PC-3 (cell line): ENCODE results near the gene SYNE1. TPM values are rescaled to one million over a fixed set of nuclear protein-coding genes. Genes with fewer than 3 reads are reported as not detected.
"Not testable (repeated sequence)": the region's sequence is repeated elsewhere in the genome, so short reads cannot be mapped to it uniquely, and the experiment has no call there.

ENCODE experiments used
- ATAC-seq: fragments of 200-7000 bp; cut with Tn5 transposase; 2 replicates; pipeline ENCODE4 v1.9.1; 2020; ENCODE audit warnings: mild to moderate bottlenecking, moderate library complexity
- Bru-seq: library from RNA; stranded (reverse); fragments of 400-500 nt; gene quantifications from one replicate; lab custom pipeline; 2021; lab: Mats Ljungman, UMichigan
- BruChase-seq, 2 experiments: library from RNA; stranded (reverse); fragments of 400-500 nt; gene quantifications; one replicate each; lab custom pipeline; 2021; lab: Mats Ljungman, UMichigan
- BruUV-seq: library from RNA; stranded (reverse); fragments of 400-500 nt; replicated peaks from 2 replicates; lab custom pipeline; 2021; lab: Mats Ljungman, UMichigan
- CTCF ChIA-PET: fragments of 300-600 bp; sonication (Branson Sonifier 250); formaldehyde crosslinking; loops from one replicate; lab custom pipeline; 2022; ENCODE audit warnings: antibody characterized with exemption; lab: Charles Lee
- POLR2A ChIA-PET: fragments of 300-600 bp; sonication (Branson Sonifier 250); formaldehyde crosslinking; loops from one replicate; lab custom pipeline; 2022; ENCODE audit warnings: antibody characterized with exemption; ENCODE audit not compliant: unreplicated experiment; lab: Charles Lee
- DNase-seq: peaks from one replicate; pipeline ENCODE4 v3.0.0-alpha.2; 2015
- H2AFZ ChIP-seq: fragments of 300-600 bp; sonication (generic); 2 replicates; pipeline ENCODE4 v1.6.0; 2016; ENCODE audit warnings: antibody characterized with exemption, low read length
- H3F3A ChIP-seq: fragments of 300-600 bp; sonication (generic); one replicate; pipeline ENCODE4 v1.6.0; 2017; ENCODE audit warnings: antibody characterized with exemption, low read length, control low read depth, mild to moderate bottlenecking; ENCODE audit not compliant: unreplicated experiment
- H3K27ac ChIP-seq: fragments of 300-600 bp; sonication (generic); 2 replicates; pipeline ENCODE4 v1.5.1; 2016; ENCODE audit warnings: mild to moderate bottlenecking, low read length
- H3K27me3 ChIP-seq: fragments of 300-600 bp; sonication (generic); 2 replicates; pipeline ENCODE4 v1.6.1; 2016; ENCODE audit warnings: low read length, mixed read lengths
- H3K36me3 ChIP-seq: fragments of 300-600 bp; sonication (generic); 2 replicates; pipeline ENCODE4 v1.6.1; 2016; ENCODE audit warnings: low read depth, mixed run types, low read length, mixed read lengths
- H3K4me1 ChIP-seq: fragments of 300-600 bp; sonication (generic); 2 replicates; pipeline ENCODE4 v1.5.1; 2016; ENCODE audit warnings: low read length; ENCODE audit not compliant: insufficient read depth
- H3K4me2 ChIP-seq: fragments of 300-600 bp; sonication (generic); 2 replicates; pipeline ENCODE4 v1.6.0; 2016; ENCODE audit warnings: low read length
- H3K4me3 ChIP-seq: fragments of 300-600 bp; sonication (generic); 2 replicates; pipeline ENCODE4 v1.5.1; 2016; ENCODE audit warnings: mild to moderate bottlenecking, low read length, mixed read lengths
- H3K79me2 ChIP-seq: fragments of 300-600 bp; sonication (generic); 2 replicates; pipeline ENCODE4 v1.6.1; 2017; ENCODE audit warnings: low read length, mixed read lengths
- H3K9ac ChIP-seq: fragments of 300-600 bp; sonication (generic); 2 replicates; pipeline ENCODE4 v1.6.0; 2016; ENCODE audit warnings: mild to moderate bottlenecking, low read length
- H3K9me2 ChIP-seq: fragments of 300-600 bp; sonication (generic); replicated peaks from 2 replicates; pipeline ENCODE4 v1.6.1; 2016; ENCODE audit warnings: mixed run types, low read length, mixed read lengths
- H3K9me3 ChIP-seq: fragments of 300-600 bp; sonication (generic); 2 replicates; pipeline ENCODE4 v1.6.1; 2016; ENCODE audit warnings: low read length, mixed read lengths
- H4K20me1 ChIP-seq: fragments of 300-600 bp; sonication (generic); 2 replicates; pipeline ENCODE4 v1.6.1; 2016; ENCODE audit warnings: low read length, mixed read lengths
- EZH2 ChIP-seq: fragments of 300-600 bp; sonication (generic); IDR thresholded peaks from one replicate; pipeline ENCODE4 v1.6.1; 2017; ENCODE audit warnings: antibody characterized with exemption, mild to moderate bottlenecking, low read length; ENCODE audit not compliant: unreplicated experiment
- EZH2phosphoT487 ChIP-seq: fragments of 300-600 bp; sonication (generic); IDR thresholded peaks from 2 replicates; pipeline ENCODE4 v1.6.1; 2018; ENCODE audit warnings: mild to moderate bottlenecking, antibody characterized with exemption, low read length, borderline replicate concordance
- intact Hi-C: fragments of 100-400 bp; cut with micrococcal nuclease; formaldehyde crosslinking; loops from 2 replicates; pipeline ENCODE4 v1.9.0; 2023
- long read RNA-seq: library from polyadenylated mRNA; unstranded; transcript quantifications from one replicate; pipeline ENCODE4 v2.0.0, GENCODE V29; 2021; ENCODE audit not compliant: unreplicated experiment
- total RNA-seq: library from RNA; depleted of rRNA; stranded (reverse); fragments of >200 nt; gene quantifications from 2 replicates; pipeline ENCODE4 v1.2.3, GENCODE V29; 2014; rRNA removed
- TF ChIP-seq, protein P1 (sequence below): fragments of 300-600 bp; sonication (generic); conservative IDR thresholded peaks from 2 replicates; pipeline ENCODE4 v1.5.1; 2017; ENCODE audit warnings: antibody characterized with exemption, low read depth, mild to moderate bottlenecking, low read length

SYNE1 gene, protein sequence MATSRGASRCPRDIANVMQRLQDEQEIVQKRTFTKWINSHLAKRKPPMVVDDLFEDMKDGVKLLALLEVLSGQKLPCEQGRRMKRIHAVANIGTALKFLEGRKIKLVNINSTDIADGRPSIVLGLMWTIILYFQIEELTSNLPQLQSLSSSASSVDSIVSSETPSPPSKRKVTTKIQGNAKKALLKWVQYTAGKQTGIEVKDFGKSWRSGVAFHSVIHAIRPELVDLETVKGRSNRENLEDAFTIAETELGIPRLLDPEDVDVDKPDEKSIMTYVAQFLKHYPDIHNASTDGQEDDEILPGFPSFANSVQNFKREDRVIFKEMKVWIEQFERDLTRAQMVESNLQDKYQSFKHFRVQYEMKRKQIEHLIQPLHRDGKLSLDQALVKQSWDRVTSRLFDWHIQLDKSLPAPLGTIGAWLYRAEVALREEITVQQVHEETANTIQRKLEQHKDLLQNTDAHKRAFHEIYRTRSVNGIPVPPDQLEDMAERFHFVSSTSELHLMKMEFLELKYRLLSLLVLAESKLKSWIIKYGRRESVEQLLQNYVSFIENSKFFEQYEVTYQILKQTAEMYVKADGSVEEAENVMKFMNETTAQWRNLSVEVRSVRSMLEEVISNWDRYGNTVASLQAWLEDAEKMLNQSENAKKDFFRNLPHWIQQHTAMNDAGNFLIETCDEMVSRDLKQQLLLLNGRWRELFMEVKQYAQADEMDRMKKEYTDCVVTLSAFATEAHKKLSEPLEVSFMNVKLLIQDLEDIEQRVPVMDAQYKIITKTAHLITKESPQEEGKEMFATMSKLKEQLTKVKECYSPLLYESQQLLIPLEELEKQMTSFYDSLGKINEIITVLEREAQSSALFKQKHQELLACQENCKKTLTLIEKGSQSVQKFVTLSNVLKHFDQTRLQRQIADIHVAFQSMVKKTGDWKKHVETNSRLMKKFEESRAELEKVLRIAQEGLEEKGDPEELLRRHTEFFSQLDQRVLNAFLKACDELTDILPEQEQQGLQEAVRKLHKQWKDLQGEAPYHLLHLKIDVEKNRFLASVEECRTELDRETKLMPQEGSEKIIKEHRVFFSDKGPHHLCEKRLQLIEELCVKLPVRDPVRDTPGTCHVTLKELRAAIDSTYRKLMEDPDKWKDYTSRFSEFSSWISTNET (N-terminal part only)
- total RNA-seq, result 11.6 and 16.7 TPM in 2 replicates
- percentile 46 among the genes with signal in this experiment for Bru-seq, nascent RNA
- BruChase-seq, experiment 1, labeled RNA remaining after a 6-hour chase, result percentile 49 among the genes with signal in this experiment
- percentile 52 among the genes with signal in this experiment for BruChase-seq, experiment 2, labeled RNA remaining after a 2-hour chase
- long read RNA-seq, partial matches to known transcripts, result 5 of 10 reads
- long read RNA-seq, other reads (novel, unspliced or antisense), result 3 of 10 reads

DNA sequence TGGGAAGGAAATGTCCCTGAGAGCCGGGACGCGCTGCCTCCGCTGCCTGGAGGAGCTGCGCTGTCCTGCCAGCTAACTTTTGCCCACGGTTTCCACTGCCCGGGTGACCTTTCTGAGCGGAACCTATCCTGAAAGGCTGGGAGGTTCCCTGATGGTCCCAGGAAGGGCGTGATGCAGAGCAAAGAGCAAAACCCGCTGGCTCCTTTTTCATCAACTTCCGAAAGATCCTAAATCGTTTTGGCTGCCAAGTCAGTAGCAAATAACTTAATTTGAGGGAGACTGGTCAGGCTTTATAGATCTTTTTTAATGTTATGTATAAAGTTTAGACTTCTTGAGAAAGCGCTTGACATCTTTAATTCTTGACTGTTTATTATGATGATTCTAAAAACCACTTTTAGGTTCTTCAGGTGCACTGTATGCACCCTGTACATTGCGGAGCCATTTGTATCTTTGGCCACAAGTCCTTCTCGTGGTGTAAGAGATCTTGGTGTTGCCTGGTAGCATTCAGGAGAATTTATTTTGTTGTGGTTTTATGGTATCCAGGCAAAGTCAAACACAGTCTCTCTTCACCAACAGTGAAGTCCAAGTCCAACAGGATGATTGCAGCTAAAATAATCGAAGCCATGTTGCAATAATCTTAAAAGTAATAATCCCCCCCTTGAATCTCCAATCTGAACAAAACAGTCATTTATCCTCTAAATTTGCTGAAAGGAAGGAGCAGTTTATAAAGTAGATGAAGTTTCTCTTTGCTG, at the start of gene SYNE1:
SYNE1 (minus strand) TSS at position 67 of the 752 bp plus-strand sequence. CDS start 9,031 bp downstream, outside the sequence.
- Histone ChIP-seq H3K9me3 (no peaks in the 10 kb centered on the region), H3K9me2 (no peaks in the 10 kb centered on the region), H3K4me1 (no peaks in the 10 kb centered on the region), H3K9ac (no peak within 1 kb of the TSS), H3K79me2 (no peaks in the 10 kb centered on the region), H3K36me3 (no peaks in the 10 kb centered on the region), H3F3A (no peaks in the 10 kb centered on the region), H3K4me3 (no peak within 1 kb of the TSS), H3K27ac (no peak within 1 kb of the TSS), H3K4me2 (no peak within 1 kb of the TSS), H2AFZ (no peak within 1 kb of the TSS), H4K20me1 (no peaks in the 10 kb centered on the region), H3K27me3 (peaks cover 67% of the 10 kb centered on the region)
- intact Hi-C loops, result no loop called here
- DNase-seq, result no peak
- CTCF ChIA-PET, result no interaction called here
- POLR2A ChIA-PET, result no interaction called here
- ATAC-seq, result no peak
- BruUV-seq, result no TSS peak
- TF ChIP-seq EZH2 (no peak), EZH2phosphoT487 (no peak)
- TF ChIP-seq, protein P1, sequence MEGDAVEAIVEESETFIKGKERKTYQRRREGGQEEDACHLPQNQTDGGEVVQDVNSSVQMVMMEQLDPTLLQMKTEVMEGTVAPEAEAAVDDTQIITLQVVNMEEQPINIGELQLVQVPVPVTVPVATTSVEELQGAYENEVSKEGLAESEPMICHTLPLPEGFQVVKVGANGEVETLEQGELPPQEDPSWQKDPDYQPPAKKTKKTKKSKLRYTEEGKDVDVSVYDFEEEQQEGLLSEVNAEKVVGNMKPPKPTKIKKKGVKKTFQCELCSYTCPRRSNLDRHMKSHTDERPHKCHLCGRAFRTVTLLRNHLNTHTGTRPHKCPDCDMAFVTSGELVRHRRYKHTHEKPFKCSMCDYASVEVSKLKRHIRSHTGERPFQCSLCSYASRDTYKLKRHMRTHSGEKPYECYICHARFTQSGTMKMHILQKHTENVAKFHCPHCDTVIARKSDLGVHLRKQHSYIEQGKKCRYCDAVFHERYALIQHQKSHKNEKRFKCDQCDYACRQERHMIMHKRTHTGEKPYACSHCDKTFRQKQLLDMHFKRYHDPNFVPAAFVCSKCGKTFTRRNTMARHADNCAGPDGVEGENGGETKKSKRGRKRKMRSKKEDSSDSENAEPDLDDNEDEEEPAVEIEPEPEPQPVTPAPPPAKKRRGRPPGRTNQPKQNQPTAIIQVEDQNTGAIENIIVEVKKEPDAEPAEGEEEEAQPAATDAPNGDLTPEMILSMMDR, result no peak

DNA sequence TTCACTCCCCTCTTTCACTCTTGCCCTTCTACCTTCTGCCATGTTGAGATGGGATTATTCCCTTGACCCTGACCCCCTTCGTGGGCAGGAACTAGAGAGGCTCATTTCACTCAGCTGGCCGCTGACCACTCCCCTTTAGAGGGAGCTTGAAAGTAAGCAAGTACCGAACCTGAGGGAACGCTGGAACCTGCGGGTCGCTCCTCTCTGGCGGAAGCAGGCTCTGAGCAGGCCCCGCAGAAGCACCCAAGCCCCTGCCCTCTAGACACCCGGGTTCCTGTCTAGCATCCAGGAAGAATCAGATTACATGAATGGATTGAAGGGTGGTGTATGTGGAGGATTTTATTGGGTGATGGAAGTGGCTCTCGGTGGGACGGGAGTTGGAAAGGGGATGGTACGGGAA, 48.7 kb upstream of the SYNE1 start:
- ChIA-PET CTCF (no interaction called here), POLR2A (no interaction called here)
- H2AFZ ChIP-seq, result no peak overlapping the region
- H3K9me3 ChIP-seq, result no peaks in the 10 kb centered on the region
- no peaks in the 10 kb centered on the region for H3K4me1 ChIP-seq
- H3K27ac ChIP-seq, result no peak overlapping the region
- no TSS peak for BruUV-seq
- H3K9me2 ChIP-seq, result no peaks in the 10 kb centered on the region
- no peaks in the 10 kb centered on the region for H3F3A ChIP-seq
- H3K9ac ChIP-seq, result no peak overlapping the region
- DNase-seq (no peak), ATAC-seq (no peak)
- intact Hi-C loops, result no loop called here
- H3K4me3 ChIP-seq, result no peak overlapping the region
- H3K4me2 ChIP-seq, result no peak overlapping the region
- H3K79me2 ChIP-seq, result no peaks in the 10 kb centered on the region
- H4K20me1 ChIP-seq, result no peaks in the 10 kb centered on the region
- no peaks in the 10 kb centered on the region for H3K36me3 ChIP-seq
- peaks cover 54% of the 10 kb centered on the region for H3K27me3 ChIP-seq
- TF ChIP-seq, protein P1, result no peak

DNA sequence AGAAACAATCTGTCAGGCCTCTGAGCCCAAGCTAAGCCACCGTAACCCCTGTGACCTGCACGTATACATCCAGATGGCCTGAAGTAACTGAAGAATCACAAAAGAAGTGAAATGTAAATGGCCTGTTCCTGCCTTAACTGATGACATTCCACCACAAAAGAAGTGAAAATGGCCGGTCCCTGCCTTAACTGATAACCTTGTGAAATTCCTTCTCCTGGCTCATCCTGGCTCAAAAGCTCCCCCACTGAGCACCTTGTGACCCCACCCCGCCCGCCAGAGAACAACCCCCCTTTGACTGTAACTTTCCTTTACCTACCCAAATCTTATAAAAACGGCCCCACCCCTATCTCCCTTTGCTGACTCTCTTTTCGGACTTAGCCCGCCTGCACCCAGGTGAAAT, 45.8 kb upstream of the SYNE1 start:
- not testable (repeated sequence) for H3K9me3 ChIP-seq, BruUV-seq

More for the DNA sequence above, 45.8 kb upstream of the SYNE1 start:
- H3K79me2 ChIP-seq, H3K9me2 ChIP-seq, H4K20me1 ChIP-seq, H3K36me3 ChIP-seq, H3K4me1 ChIP-seq, intact Hi-C loops, H3F3A ChIP-seq, DNase-seq, H3K27ac ChIP-seq, H3K4me2 ChIP-seq, POLR2A ChIA-PET, H3K9ac ChIP-seq, ATAC-seq, H3K4me3 ChIP-seq, CTCF ChIA-PET, H2AFZ ChIP-seq: not testable (repeated sequence)
- peaks cover 45% of the 10 kb centered on the region for H3K27me3 ChIP-seq
